Heart left ventricle (tissue), 16 donors: ENCODE measurements around the gene RNF6. TPM values are rescaled to one million over a fixed set of nuclear protein-coding genes. Genes with fewer than 3 reads are reported as not detected.

Experiments
- ATAC-seq, 4 donors: fragments of 200-7000 bp; cut with Tn5 transposase; one replicate each; pipeline ENCODE4 v1.9.1; 2020 to 2022; ENCODE audit warnings: moderate library complexity in 4 of 4, mild to moderate bottlenecking in 3 of 4, moderate number of reproducible peaks in 1 of 4
- DNase-seq, 5 donors: peaks; one replicate each; pipeline ENCODE4 v3.0.0-alpha.2; 2020
- H3K27ac ChIP-seq, 12 donors: fragments of 200-600 bp; sonication (generic) in 4 of 12; one replicate each; pipeline versions ENCODE4 v1.5.0 to v1.8.0; 2016 to 2022; ENCODE audit warnings: mild to moderate bottlenecking in 2 of 12
- H3K27me3 ChIP-seq, 9 donors: fragments of 200-600 bp; sonication (generic) in 2 of 9; one replicate each; pipeline versions ENCODE4 v1.5.1 to v1.8.0; 2016 to 2022; ENCODE audit warnings: mild to moderate bottlenecking in 3 of 9
- H3K36me3 ChIP-seq, 9 donors: fragments of 200-600 bp; sonication (generic) in 2 of 9; one replicate each; pipeline versions ENCODE4 v1.5.0 to v1.8.0; 2018 to 2022; ENCODE audit warnings: mild to moderate bottlenecking in 2 of 9
- H3K4me1 ChIP-seq, 12 donors: fragments of 200-600 bp; sonication (generic) in 4 of 12; one replicate each; pipeline versions ENCODE4 v1.5.0 to v1.8.0; 2016 to 2022; ENCODE audit warnings: mild to moderate bottlenecking in 3 of 12
- H3K4me3 ChIP-seq, 12 donors: fragments of 200-600 bp; sonication (generic) in 4 of 12; one replicate each; pipeline versions ENCODE4 v1.5.0 to v1.8.0; 2017 to 2022; ENCODE audit warnings: mild to moderate bottlenecking in 9 of 12, moderate library complexity in 4 of 12
- H3K9me3 ChIP-seq, 12 donors: fragments of 200-600 bp; sonication (generic) in 4 of 12; one replicate each; pipeline versions ENCODE4 v1.5.0 to v1.8.0; 2016 to 2022; ENCODE audit warnings: mild to moderate bottlenecking in 1 of 12
- POLR2A ChIP-seq, 2 donors: fragments of 450-650 bp; IDR thresholded peaks; one replicate each; pipeline ENCODE4 v1.6.1; 2017; ENCODE audit warnings: antibody characterized with exemption in 2 of 2, mild to moderate bottlenecking in 2 of 2, moderate library complexity in 2 of 2
- WGBS, 4 donors: extraction: QIAGEN DNeasy Blood & Tissue Kit in 2 of 4; methylation state at CpG; one replicate each; pipeline versions ENCODE4 v1.1.5 to v1.1.7; 2013 to 2018; 5-methylcytosine and 5-hydroxymethylcytosine counted together
- intact Hi-C, 10 donors: fragments of 100-400 bp; cut with DNase I; formaldehyde crosslinking; loops; one replicate each; pipeline versions ENCODE4 v1.11.1 to v1.14.2; 2022
- polyA plus RNA-seq, 2 donors: library from polyadenylated mRNA; stranded (reverse); fragments of 200-250 nt; gene quantifications; one replicate each; pipeline ENCODE4 v1.2.3, GENCODE V29; 2013
- total RNA-seq, 9 donors: library from RNA; depleted of rRNA in 2 of 9; stranded (reverse); fragments of >200 nt in 2 of 9; fragmentation: NEBNext Ultra II Directional in 3 of 9; extraction: Animal tissue kit (Norgen Biotek cat#: 25700) in 3 of 9; gene quantifications; one replicate each; pipeline versions ENCODE4 v1.1.0 to v1.2.4, GENCODE V29; 2016 to 2023
- TF ChIP-seq, protein P1 (sequence below), 12 donors: fragments of 200-600 bp; sonication (generic) in 4 of 12; IDR thresholded peaks; one replicate each; pipeline versions ENCODE4 v1.5.0 to v1.8.0; 2018 to 2022; ENCODE audit warnings: antibody characterized with exemption in 12 of 12, mild to moderate bottlenecking in 5 of 12
- donor health status: ischemic (EF 13 %, LVEDD 7.1; RV severe dilation, severe dysfunction).
- donor health status: healthy with polysubstance abuse.
- donor health status: DM: no; HTN: yes; CAD: no.
- donor health status: DM: no; HTN: no; CAD: no.
- donor health status: ischemic (EF 25% LVEDD 6.9; RV normal size, moderate dysfunction).
- donor health status: ischemic (EF 25% LVEDD 5.7; RV mildly dilated, moderate dysfunction).
- donor health status: healthy.
- donor health status: DM: yes; HTN: yes; CAD: no.
- donor health status: ischemic (EF 35%, LVEDD 5.7; RV mildly dilated, moderate dysfunction).
- donor health status: nonischemic (EF 11% LVEDD 7.7; RV severe dilation, severe dysfunction).
- donor health status: DM: yes; HTN: yes; CAD: no.
- donor health status: PGD.
- donor health status: ischemic (EF 29% LVEDD 5.4; RV normal size, mild dysfunction).
- donor health status: nonischemic (EF 23%, LVEDD 6.1; RV moderate dilation, normal function).

The RNF6 gene
- total and polyA plus RNA-seq, 11 donors: 8.6 to 38.2 (median 23.8) TPM

DNA sequence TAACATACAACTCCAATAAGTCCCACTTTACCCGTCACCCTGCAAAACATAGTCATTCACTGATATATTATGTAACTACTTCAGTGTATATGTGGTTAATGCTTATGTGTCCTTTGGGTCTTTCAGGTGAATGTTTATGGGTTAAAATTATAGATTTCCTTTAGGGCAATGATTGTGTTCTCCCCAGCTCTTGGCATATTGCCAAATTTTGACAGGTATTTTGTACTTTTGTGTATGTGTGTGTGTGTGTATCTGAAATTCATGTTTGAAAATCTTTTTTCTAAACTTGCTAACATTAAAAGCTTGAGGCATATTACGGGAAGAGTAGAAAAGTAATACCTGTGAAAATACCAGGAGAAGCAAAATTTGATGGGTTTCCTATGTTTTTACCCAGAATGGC is 40.0 kb upstream of the RNF6 start:
- intact Hi-C loops: loop anchor here in 1 of 10 donors (10.0 kb wide), 1 partner anchor 113 kb away; no protein-coding TSS in a partner anchor
- H3K27me3 ChIP-seq: no peaks in the 10 kb centered on the region
- H3K4me3 ChIP-seq: no peak overlapping the region
- no peak for ATAC-seq
- no peak for DNase-seq
- TF ChIP-seq, protein P1, sequence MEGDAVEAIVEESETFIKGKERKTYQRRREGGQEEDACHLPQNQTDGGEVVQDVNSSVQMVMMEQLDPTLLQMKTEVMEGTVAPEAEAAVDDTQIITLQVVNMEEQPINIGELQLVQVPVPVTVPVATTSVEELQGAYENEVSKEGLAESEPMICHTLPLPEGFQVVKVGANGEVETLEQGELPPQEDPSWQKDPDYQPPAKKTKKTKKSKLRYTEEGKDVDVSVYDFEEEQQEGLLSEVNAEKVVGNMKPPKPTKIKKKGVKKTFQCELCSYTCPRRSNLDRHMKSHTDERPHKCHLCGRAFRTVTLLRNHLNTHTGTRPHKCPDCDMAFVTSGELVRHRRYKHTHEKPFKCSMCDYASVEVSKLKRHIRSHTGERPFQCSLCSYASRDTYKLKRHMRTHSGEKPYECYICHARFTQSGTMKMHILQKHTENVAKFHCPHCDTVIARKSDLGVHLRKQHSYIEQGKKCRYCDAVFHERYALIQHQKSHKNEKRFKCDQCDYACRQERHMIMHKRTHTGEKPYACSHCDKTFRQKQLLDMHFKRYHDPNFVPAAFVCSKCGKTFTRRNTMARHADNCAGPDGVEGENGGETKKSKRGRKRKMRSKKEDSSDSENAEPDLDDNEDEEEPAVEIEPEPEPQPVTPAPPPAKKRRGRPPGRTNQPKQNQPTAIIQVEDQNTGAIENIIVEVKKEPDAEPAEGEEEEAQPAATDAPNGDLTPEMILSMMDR (IDR thresholded peaks at IDR 0.05): no peak
- TF ChIP-seq POLR2A (IDR thresholded peaks at IDR 0.05): no peak
- H3K27ac ChIP-seq: no peak overlapping the region
- H3K4me1 ChIP-seq: peaks cover 0 to 30% (median 12%) of the 10 kb centered on the region in 12 donors
- 97 to 100% (median 100%) methylated on average over 2 of the region's 2 CpGs for WGBS, 4 donors
- no peaks in the 10 kb centered on the region for H3K36me3 ChIP-seq
- no peaks in the 10 kb centered on the region for H3K9me3 ChIP-seq

GRCh38 chr13:26259634-26260033 is 37.5 kb upstream of the RNF6 start:
- TF ChIP-seq, protein P1 (IDR thresholded peaks at IDR 0.05): no peak
- no peak for TF ChIP-seq POLR2A (IDR thresholded peaks at IDR 0.05)
- H3K36me3 ChIP-seq: no peaks in the 10 kb centered on the region
- no peak for ATAC-seq
- H3K27ac ChIP-seq: no peak overlapping the region
- no peaks in the 10 kb centered on the region for H3K27me3 ChIP-seq
- intact Hi-C loops: loop anchor here in 5 of 10 donors (5.0 to 10.0 kb wide), 6 partner anchors 37 to 225 kb away; partner anchors contain the start of gene RNF6 (in 1 of the 5)
- no peak overlapping the region for H3K4me3 ChIP-seq
- H3K4me1 ChIP-seq: peaks cover 0 to 35% (median 20%) of the 10 kb centered on the region in 12 donors
- H3K9me3 ChIP-seq: no peaks in the 10 kb centered on the region
- DNase-seq: no peak
- 80 to 87% (median 84%) methylated on average over 3 of the region's 3 CpGs for WGBS, 4 donors

GRCh38 chr13:26257049-26257448 is 34.9 kb upstream of the RNF6 start:
- no peak for ATAC-seq
- Histone ChIP-seq H3K4me3 (peak overlapping the region in 6 of 12 donors; percentile 70 to 92 (median 88)), H3K36me3 (no peaks in the 10 kb centered on the region), H3K27ac (peak overlapping the region in 1 of 12 donors; percentile 86), H3K9me3 (no peaks in the 10 kb centered on the region), H3K4me1 (peaks cover 0 to 36% (median 20%) of the 10 kb centered on the region in 12 donors), H3K27me3 (no peaks in the 10 kb centered on the region)
- DNase-seq: no peak
- no peak for TF ChIP-seq POLR2A (IDR thresholded peaks at IDR 0.05)
- TF ChIP-seq, protein P1 (IDR thresholded peaks at IDR 0.05): no peak
- 65 to 71% (median 68%) methylated on average over 2 of the region's 2 CpGs for WGBS, 4 donors
- intact Hi-C loops: loop anchor here in 5 of 10 donors (5.0 to 10.0 kb wide), 6 partner anchors 35 to 228 kb away; partner anchors contain the start of gene RNF6 (in 1 of the 5)

- Histone ChIP-seq H3K36me3 (no peaks in the 10 kb centered on the region), H3K27ac (peak overlapping the region in 7 of 12 donors; percentile 21 to 97 (median 94)), H3K9me3 (no peaks in the 10 kb centered on the region), H3K4me3 (peak overlapping the region in 11 of 12 donors; percentile 70 to 97 (median 88)), H3K27me3 (no peaks in the 10 kb centered on the region), H3K4me1 (peaks cover 0 to 35% (median 17%) of the 10 kb centered on the region in 12 donors)
- ATAC-seq (no peak), DNase-seq (no peak)
- 48 to 51% (median 49%) methylated on average over 10 of the region's 10 CpGs for WGBS, 4 donors
- TF ChIP-seq, protein P1 (IDR thresholded peaks at IDR 0.05): peak in 8 of 12 donors; percentile 15 to 45 (median 26)
- no peak for TF ChIP-seq POLR2A (IDR thresholded peaks at IDR 0.05)
- intact Hi-C loops: loop anchor here in 6 of 10 donors (2.0 to 10.0 kb wide), 7 partner anchors 33 to 229 kb away; partner anchors contain the start of gene RNF6 (in 1 of the 6)
These were observed 33.7 kb upstream of the RNF6 start for GRCh38 chr13:26255691-26256277.
